Ovary (tissue), 9 donors: ENCODE results near the gene PCDHGA10. TPM values are rescaled to one million over a fixed set of nuclear protein-coding genes. Genes with fewer than 3 reads are reported as not detected.
A peak's percentile ranks its signal among the peaks of the same experiment; 100 is the strongest.
"Not testable (repeated sequence)": the region's sequence is repeated elsewhere in the genome, so short reads cannot be mapped to it uniquely, and the experiment has no call there.

Experiments
- DNase-seq, 5 donors: peaks; one replicate each; pipeline ENCODE4 v3.0.0-alpha.2; 2019 to 2020
- H3K27ac ChIP-seq, 2 donors: fragments of 200-600 bp; one replicate each; pipeline versions ENCODE4 v1.5.1 to v1.8.0; 2019 to 2022
- H3K27me3 ChIP-seq: fragments of 200-600 bp; one replicate; pipeline ENCODE4 v1.8.0; 2022
- H3K36me3 ChIP-seq: fragments of 200-600 bp; sonication (generic); one replicate; pipeline ENCODE4 v1.5.1; 2019
- H3K4me1 ChIP-seq: one replicate; pipeline ENCODE4 v1.8.1; 2013; ENCODE audit warnings: mild to moderate bottlenecking, moderate library complexity; ENCODE audit not compliant: insufficient read depth
- H3K4me3 ChIP-seq: fragments of 200-600 bp; sonication (generic); one replicate; pipeline ENCODE4 v1.5.1; 2017
- H3K9me3 ChIP-seq, 2 donors: fragments of 200-600 bp in 1 of 2; sonication (generic) in 1 of 2; one replicate each; pipeline versions ENCODE4 v1.5.1 to v1.8.1; 2013 to 2019; ENCODE audit warnings: mild to moderate bottlenecking in 1 of 2, moderate library complexity in 1 of 2
- CTCF ChIP-seq, 3 donors: fragments of 450-650 bp in 2 of 3; fragments of 200-600 bp in 1 of 3; IDR thresholded peaks; one replicate each; pipeline versions ENCODE4 v1.5.1 to v1.8.0; 2016 to 2022; ENCODE audit warnings: antibody characterized with exemption in 3 of 3, mild to moderate bottlenecking in 1 of 3
- EP300 ChIP-seq: sonication (generic); formaldehyde crosslinking; IDR thresholded peaks from one replicate; pipeline ENCODE4 v1.6.1; 2017; ENCODE audit warnings: antibody characterized with exemption
- POLR2A ChIP-seq: fragments of 450-650 bp; IDR thresholded peaks from one replicate; pipeline ENCODE4 v1.6.1; 2017; ENCODE audit warnings: antibody characterized with exemption, mild to moderate bottlenecking, moderate library complexity
- WGBS, 3 donors: extraction: QIAGEN DNeasy Blood & Tissue Kit in 1 of 3; methylation state at CpG; one replicate each; pipeline versions ENCODE4 v1.1.5 to v1.1.7; 2013 to 2017; 5-methylcytosine and 5-hydroxymethylcytosine counted together
- intact Hi-C, 4 donors: fragments of 100-400 bp; cut with DNase I; formaldehyde crosslinking; loops; one replicate each; pipeline versions ENCODE4 v1.11.0 to v1.15.1; 2022 to 2023
- polyA plus RNA-seq, 2 donors: library from polyadenylated mRNA; stranded (reverse); fragments of 200-250 nt in 1 of 2; fragments of 350-450 nt in 1 of 2; fragmentation: Illumina TruSeq in 1 of 2; extraction: RNeasy Lipid Tissue Mini Kit (QIAGEN cat#74804) in 1 of 2; gene quantifications; one replicate each; pipeline ENCODE4 v1.2.3, GENCODE V29; 2013 to 2014
- total RNA-seq, 7 donors: library from RNA; depleted of rRNA in 2 of 7; stranded (reverse); fragments of >200 nt in 2 of 7; fragmentation: NEBNext Ultra II Directional in 3 of 7; extraction: Animal tissue kit (Norgen Biotek cat#: 25700) in 3 of 7; gene quantifications; one replicate each; pipeline versions ENCODE4 v1.1.0 to v1.2.4, GENCODE V29; 2016 to 2023
- donor health status: DM: no; HTN: no; CAD: no; lungs with moderate emphysema.
- donor health status: DM: no; HTN: no; CAD: no.
- donor health status: Bipolar disorder and iron deficiency.
- donor health status: DM: yes; HTN: yes; CAD: no.
- donor health status: DM: no; HTN: no; CAD: no.
- donor health status: DM: yes; HTN: yes; CAD: no.

PCDHGA10 gene
- total and polyA plus RNA-seq, 9 donors, result 1.3 to 9.7 (median 6.5) TPM

GRCh38 chr5:141413540-141414069 lies 818 bp downstream of the PCDHGA10 start:
- H3K27ac ChIP-seq, result no peak overlapping the region
- TF ChIP-seq POLR2A, result no peak
- TF ChIP-seq CTCF (IDR thresholded peaks at IDR 0.05), result no peak
- TF ChIP-seq EP300, result no peak
- H3K4me1 ChIP-seq, result peaks cover 2% of the 10 kb centered on the region
- H3K4me3 ChIP-seq, result peak overlapping the region; percentile 16
- intact Hi-C loops, result loop anchor here in 1 of 4 donors (10.0 kb wide), 1 partner anchor 111 kb away; no protein-coding TSS in a partner anchor
- DNase-seq, result peak in 1 of 5 donors; percentile 12
- WGBS, 3 donors, result 15 to 20% (median 16%) methylated on average over 25 of the region's 25 CpGs
- no peaks in the 10 kb centered on the region for H3K27me3 ChIP-seq
- peaks cover 4% of the 10 kb centered on the region for H3K36me3 ChIP-seq
- peaks cover 14 to 56% of the 10 kb centered on the region in 2 donors for H3K9me3 ChIP-seq

GRCh38 chr5:141414548-141415274 lies 1.9 kb downstream of the PCDHGA10 start:
- not testable (repeated sequence) for H3K27ac ChIP-seq, H3K27me3 ChIP-seq, DNase-seq, H3K4me1 ChIP-seq, H3K4me3 ChIP-seq, H3K36me3 ChIP-seq
- H3K9me3 ChIP-seq, result peaks cover 16 to 56% of the 10 kb centered on the region in 2 donors
- intact Hi-C loops, result loop anchor here in 2 of 4 donors (5.0 to 10.0 kb wide), 2 partner anchors 110 to 143 kb away; no protein-coding TSS in a partner anchor
- 22 to 37% (median 23%) methylated on average over 36 to 46 of the region's 46 CpGs for WGBS, 3 donors

- H3K4me1 ChIP-seq, H3K36me3 ChIP-seq, H3K4me3 ChIP-seq, H3K27ac ChIP-seq, DNase-seq, H3K27me3 ChIP-seq: not testable (repeated sequence)
- intact Hi-C loops, result loop anchor here in 2 of 4 donors (5.0 to 10.0 kb wide), 2 partner anchors 110 to 142 kb away; no protein-coding TSS in a partner anchor
- H3K9me3 ChIP-seq, result peaks cover 12 to 54% of the 10 kb centered on the region in 2 donors
- WGBS, 3 donors, result 20 to 27% (median 23%) methylated on average over 16 to 24 of the region's 24 CpGs
Observed at GRCh38 chr5:141415275-141415618, 2.5 kb downstream of the PCDHGA10 start.

GRCh38 chr5:141417494-141418172 lies 4.8 kb downstream of the PCDHGA10 start, which contains the start of gene PCDHGB7:
Gene PCDHGB7 (plus strand): TSS chr5:141417677. CDS start chr5:141417860, 183 bp downstream.
- H3K36me3 ChIP-seq, H3K4me1 ChIP-seq, H3K27ac ChIP-seq, H3K27me3 ChIP-seq: not testable (repeated sequence)
- DNase-seq, result peak; percentile 44 to 74 (median 64)
- peaks cover 10 to 55% of the 10 kb centered on the region in 2 donors for H3K9me3 ChIP-seq
- H3K4me3 ChIP-seq, result peak within 1 kb of the TSS; percentile 23
- WGBS, 3 donors, result 7 to 12% (median 10%) methylated on average over 35 to 46 of the region's 47 CpGs
- intact Hi-C loops, result loop anchor here in 2 of 4 donors (5.0 to 10.0 kb wide), 2 partner anchors 107 to 140 kb away; no protein-coding TSS in a partner anchor
- TF ChIP-seq CTCF (IDR thresholded peaks at IDR 0.05), result peak in 1 of 3 donors; percentile 42

GRCh38 chr5:141419074-141419880 lies 6.5 kb downstream of the PCDHGA10 start:
- Histone ChIP-seq H3K4me1 (peaks cover 2% of the 10 kb centered on the region), H3K27ac (no peak overlapping the region), H3K27me3 (no peaks in the 10 kb centered on the region), H3K36me3 (no peaks in the 10 kb centered on the region), H3K9me3 (peaks cover 15 to 50% of the 10 kb centered on the region in 2 donors), H3K4me3 (no peak overlapping the region)
- TF ChIP-seq CTCF (IDR thresholded peaks at IDR 0.05) (no peak), EP300 (no peak), POLR2A (no peak)
- intact Hi-C loops, result loop anchor here in 2 of 4 donors (5.0 to 10.0 kb wide), 2 partner anchors 106 to 138 kb away; no protein-coding TSS in a partner anchor
- no peak for DNase-seq
- 23 to 34% (median 23%) methylated on average over 74 of the region's 74 CpGs for WGBS, 3 donors
